Prostate gland (tissue), 2 donors: ENCODE results near the gene KRT72. TPM values are rescaled to one million over a fixed set of nuclear protein-coding genes. Genes with fewer than 3 reads are reported as not detected.

Source experiments
- DNase-seq: peaks from one replicate; pipeline ENCODE4 v3.0.0-alpha.2; 2019; ENCODE audit warnings: low spot score
- H3K27ac ChIP-seq, 2 donors: fragments of 200-600 bp; sonication (generic); 2 replicates each; pipeline ENCODE4 v1.5.1; 2017 to 2019
- H3K27me3 ChIP-seq: fragments of 200-600 bp; sonication (generic); replicated peaks from 2 replicates; pipeline ENCODE4 v1.5.1; 2019; ENCODE audit not compliant: insufficient read depth
- H3K36me3 ChIP-seq, 2 donors: fragments of 200-600 bp; sonication (generic); 1 replicate in 1 of 2; 2 replicates in 1 of 2; pipeline versions ENCODE4 v1.5.1 to v1.8.1; 2017 to 2019
- H3K4me1 ChIP-seq: fragments of 200-600 bp; sonication (generic); replicated peaks from 2 replicates; pipeline ENCODE4 v1.5.1; 2019
- H3K4me3 ChIP-seq, 2 donors: fragments of 200-600 bp; sonication (generic); 2 replicates each; pipeline ENCODE4 v1.5.1; 2017 to 2019
- H3K9me3 ChIP-seq: fragments of 200-600 bp; sonication (generic); 2 replicates; pipeline ENCODE4 v1.5.1; 2017
- CTCF ChIP-seq, 4 experiments: fragments of 200-600 bp in 2 of 4; fragments of 450-650 bp in 2 of 4; sonication (generic) in 2 of 4; IDR thresholded peaks; 1 replicate in 3 of 4; 2 replicates in 1 of 4; pipeline ENCODE4 v1.5.1; 2016 to 2019; ENCODE audit warnings: antibody characterized with exemption in 4 of 4, mild to moderate bottlenecking in 2 of 4, moderate library complexity in 2 of 4
- POLR2A ChIP-seq: fragments of 450-650 bp; IDR thresholded peaks from one replicate; pipeline ENCODE4 v1.6.1; 2016; ENCODE audit warnings: antibody characterized with exemption, mild to moderate bottlenecking
- POLR2AphosphoS5 ChIP-seq: sonication (generic); formaldehyde crosslinking; IDR thresholded peaks from one replicate; pipeline ENCODE4 v1.6.1; 2017; ENCODE audit warnings: antibody characterized with exemption
- WGBS: methylation state at CpG from one replicate; pipeline ENCODE4 v1.1.5; 2018; 5-methylcytosine and 5-hydroxymethylcytosine counted together
- intact Hi-C: fragments of 100-400 bp; cut with DNase I; formaldehyde crosslinking; loops from one replicate; pipeline ENCODE4 v1.14.2; 2022
- total RNA-seq, 2 donors: library from RNA; depleted of rRNA; stranded (reverse); fragments of >200 nt; gene quantifications; one replicate each; pipeline ENCODE4 v1.1.0, GENCODE V29; 2016

Gene KRT72
- total RNA-seq, 2 donors from 2014 or later: 22.1 TPM; not detected in 1

- H3K36me3 ChIP-seq: no peaks in the 10 kb centered on the region
- no peaks in the 10 kb centered on the region for H3K4me1 ChIP-seq
- intact Hi-C loops: no loop called here
- H3K4me3 ChIP-seq: no peak overlapping the region
- 49% methylated on average over 3 of the region's 3 CpGs for WGBS
- H3K9me3 ChIP-seq: no peaks in the 10 kb centered on the region
- TF ChIP-seq POLR2AphosphoS5: peak; percentile 19
- no peak for TF ChIP-seq CTCF (IDR thresholded peaks at IDR 0.05)
- no peak for TF ChIP-seq POLR2A
- DNase-seq: no peak
- H3K27me3 ChIP-seq: no peaks in the 10 kb centered on the region
- H3K27ac ChIP-seq: no peak overlapping the region
Measured at GRCh38 chr12:52578469-52578868, 22.8 kb downstream of the KRT72 start.

GRCh38 chr12:52577316-52577715, 23.9 kb downstream of the KRT72 start:
- Histone ChIP-seq H3K9me3 (no peaks in the 10 kb centered on the region), H3K4me3 (no peak overlapping the region), H3K4me1 (no peaks in the 10 kb centered on the region), H3K27ac (no peak overlapping the region), H3K36me3 (no peaks in the 10 kb centered on the region), H3K27me3 (no peaks in the 10 kb centered on the region)
- WGBS: 95% methylated on average over 8 of the region's 8 CpGs
- intact Hi-C loops: no loop called here
- TF ChIP-seq POLR2A: no peak
- TF ChIP-seq CTCF (IDR thresholded peaks at IDR 0.05): no peak
- TF ChIP-seq POLR2AphosphoS5: no peak
- no peak for DNase-seq

GRCh38 chr12:52575948-52576347, 25.3 kb downstream of the KRT72 start:
- no peaks in the 10 kb centered on the region for H3K9me3 ChIP-seq
- no peak overlapping the region for H3K27ac ChIP-seq
- H3K27me3 ChIP-seq: no peaks in the 10 kb centered on the region
- no peak for DNase-seq
- no peaks in the 10 kb centered on the region for H3K36me3 ChIP-seq
- TF ChIP-seq CTCF (IDR thresholded peaks at IDR 0.05) (no peak), POLR2AphosphoS5 (no peak), POLR2A (no peak)
- H3K4me1 ChIP-seq: no peaks in the 10 kb centered on the region
- no peak overlapping the region for H3K4me3 ChIP-seq
- intact Hi-C loops: no loop called here
- WGBS: 96% methylated on average over 3 of the region's 3 CpGs

- DNase-seq: no peak
- TF ChIP-seq POLR2A (no peak), CTCF (IDR thresholded peaks at IDR 0.05) (no peak), POLR2AphosphoS5 (no peak)
- Histone ChIP-seq H3K36me3 (no peaks in the 10 kb centered on the region), H3K4me1 (no peaks in the 10 kb centered on the region), H3K9me3 (no peaks in the 10 kb centered on the region), H3K4me3 (no peak overlapping the region), H3K27me3 (no peaks in the 10 kb centered on the region), H3K27ac (no peak overlapping the region)
- intact Hi-C loops: no loop called here
- 96% methylated on average over 9 of the region's 9 CpGs for WGBS
Measured at GRCh38 chr12:52575256-52575655, 26.0 kb downstream of the KRT72 start.

GRCh38 chr12:52573743-52574142, 27.5 kb downstream of the KRT72 start, which contains the start of gene KRT74:
KRT74 (minus strand) TSS chr12:52573843; CDS start chr12:52573777, 66 bp downstream.
- 95% methylated on average over 3 of the region's 3 CpGs for WGBS
- intact Hi-C loops: no loop called here
- no peaks in the 10 kb centered on the region for H3K4me1 ChIP-seq
- no peak within 1 kb of the TSS for H3K27ac ChIP-seq
- no peaks in the 10 kb centered on the region for H3K9me3 ChIP-seq
- no peak within 1 kb of the TSS for H3K4me3 ChIP-seq
- H3K27me3 ChIP-seq: no peaks in the 10 kb centered on the region
- TF ChIP-seq POLR2A: no peak
- no peak for TF ChIP-seq POLR2AphosphoS5
- no peak for TF ChIP-seq CTCF (IDR thresholded peaks at IDR 0.05)
- no peak for DNase-seq
- H3K36me3 ChIP-seq: no peaks in the 10 kb centered on the region
